Naive B cell (primary cell): ENCODE results near the gene FKBP1B. TPM values are rescaled to one million over a fixed set of nuclear protein-coding genes. Genes with fewer than 3 reads are reported as not detected.
"Not testable (repeated sequence)": the region's sequence is repeated elsewhere in the genome, so short reads cannot be mapped to it uniquely, and the experiment has no call there.

Experiments
- ATAC-seq, 2 donors: fragments of 150-1000 bp; cut with Tn5 transposase; 2 replicates each; pipeline ENCODE4 v1.10.0; 2021; ENCODE audit warnings: low read depth in 2 of 2, mild to moderate bottlenecking in 2 of 2, moderate library complexity in 2 of 2
- DNase-seq: peaks from one replicate; pipeline ENCODE4 v3.0.0; 2022
- H3K27ac Mint-ChIP-seq, 6 donors: one replicate each; pipeline ENCODE4 v1.8.0; 2020 to 2022; ENCODE audit warnings: mild to moderate bottlenecking in 6 of 6, mixed read lengths in 6 of 6, moderate library complexity in 5 of 6, inconsistent platforms in 2 of 6
- H3K27me3 Mint-ChIP-seq, 3 donors: one replicate each; pipeline ENCODE4 v1.8.0; 2021 to 2022; ENCODE audit warnings: mixed read lengths in 3 of 3, mild to moderate bottlenecking in 1 of 3
- H3K36me3 Mint-ChIP-seq, 2 donors: one replicate each; pipeline ENCODE4 v1.8.0; 2020 to 2022; ENCODE audit warnings: mixed read lengths in 2 of 2, inconsistent platforms in 1 of 2, mild to moderate bottlenecking in 1 of 2
- H3K4me1 Mint-ChIP-seq, 3 donors: one replicate each; pipeline ENCODE4 v1.8.0; 2020 to 2022; ENCODE audit warnings: mixed read lengths in 3 of 3, inconsistent platforms in 1 of 3, mild to moderate bottlenecking in 1 of 3, moderate library complexity in 1 of 3
- H3K4me3 Mint-ChIP-seq, 8 donors: one replicate each; pipeline ENCODE4 v1.8.0; 2020 to 2022; ENCODE audit warnings: mild to moderate bottlenecking in 8 of 8, mixed read lengths in 8 of 8, moderate library complexity in 8 of 8, inconsistent platforms in 2 of 8
- H3K9me3 Mint-ChIP-seq, 7 donors: one replicate each; pipeline ENCODE4 v1.8.0; 2020 to 2022; ENCODE audit warnings: mixed read lengths in 7 of 7, mild to moderate bottlenecking in 5 of 7, inconsistent platforms in 2 of 7, moderate library complexity in 1 of 7
- polyA plus RNA-seq, 6 donors: library from polyadenylated mRNA; unstranded; fragments of 300-500 nt; fragmentation: Illumina TruSeq; gene quantifications; one replicate each; pipeline ENCODE4 v1.2.3, GENCODE V29; 2021; ENCODE audit warnings: low read depth in 6 of 6

The FKBP1B gene
- polyA plus RNA-seq, 6 donors from 2014 or later: 1.4 to 2.4 (median 1.4) TPM; not detected in 1

DNA sequence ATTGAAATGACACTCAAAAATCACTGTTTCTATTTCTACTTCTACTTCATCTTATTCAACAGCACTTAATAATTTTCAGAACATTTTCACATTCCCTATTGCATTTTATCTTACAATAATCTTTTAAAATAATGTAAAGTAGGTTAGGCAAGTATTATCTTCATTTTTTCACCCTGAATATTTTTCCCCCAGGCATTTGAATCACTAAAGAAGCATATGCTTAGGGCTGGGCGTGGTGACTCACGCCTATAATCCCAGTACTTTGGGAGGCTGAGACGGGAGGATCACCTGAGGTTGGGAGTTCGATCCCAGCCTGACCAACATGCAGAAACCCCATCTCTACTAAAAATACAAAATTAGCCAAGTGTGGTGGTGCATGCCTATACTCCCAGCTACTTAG, 9.0 kb upstream of the FKBP1B start:
- H3K27me3 Mint-ChIP-seq: no peaks in the 10 kb centered on the region
- no peak overlapping the region for H3K4me3 Mint-ChIP-seq
- H3K27ac Mint-ChIP-seq: no peak overlapping the region
- H3K4me1 Mint-ChIP-seq: peaks cover 9 to 12% (median 11%) of the 10 kb centered on the region in 3 donors
- DNase-seq: no peak
- peaks cover 0 to 5% of the 10 kb centered on the region in 2 donors for H3K36me3 Mint-ChIP-seq
- no peak for ATAC-seq
- H3K9me3 Mint-ChIP-seq: no peaks in the 10 kb centered on the region

DNA sequence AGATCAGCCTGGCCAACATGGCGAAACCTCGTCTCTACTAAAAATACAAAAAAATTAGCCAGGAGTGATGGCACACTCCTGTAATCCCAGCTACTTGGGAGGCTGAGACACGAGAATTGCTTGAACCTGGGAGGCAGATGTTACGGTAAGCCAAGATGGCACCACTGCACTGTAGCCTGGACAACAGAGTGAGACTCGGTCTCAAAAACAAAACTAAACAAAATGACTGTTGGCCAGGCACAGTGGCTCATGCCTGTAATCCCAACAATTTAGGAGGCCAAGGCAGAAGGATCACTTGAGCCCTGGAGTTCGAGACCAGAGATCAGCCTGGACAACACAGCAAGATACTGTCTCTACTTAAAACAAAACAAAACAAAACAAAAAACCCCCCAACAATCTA, 6.4 kb upstream of the FKBP1B start:
- not testable (repeated sequence) for DNase-seq, ATAC-seq, H3K36me3 Mint-ChIP-seq, H3K4me3 Mint-ChIP-seq, H3K9me3 Mint-ChIP-seq, H3K27me3 Mint-ChIP-seq, H3K27ac Mint-ChIP-seq
- H3K4me1 Mint-ChIP-seq: peaks cover 11 to 26% (median 24%) of the 10 kb centered on the region in 3 donors

DNA sequence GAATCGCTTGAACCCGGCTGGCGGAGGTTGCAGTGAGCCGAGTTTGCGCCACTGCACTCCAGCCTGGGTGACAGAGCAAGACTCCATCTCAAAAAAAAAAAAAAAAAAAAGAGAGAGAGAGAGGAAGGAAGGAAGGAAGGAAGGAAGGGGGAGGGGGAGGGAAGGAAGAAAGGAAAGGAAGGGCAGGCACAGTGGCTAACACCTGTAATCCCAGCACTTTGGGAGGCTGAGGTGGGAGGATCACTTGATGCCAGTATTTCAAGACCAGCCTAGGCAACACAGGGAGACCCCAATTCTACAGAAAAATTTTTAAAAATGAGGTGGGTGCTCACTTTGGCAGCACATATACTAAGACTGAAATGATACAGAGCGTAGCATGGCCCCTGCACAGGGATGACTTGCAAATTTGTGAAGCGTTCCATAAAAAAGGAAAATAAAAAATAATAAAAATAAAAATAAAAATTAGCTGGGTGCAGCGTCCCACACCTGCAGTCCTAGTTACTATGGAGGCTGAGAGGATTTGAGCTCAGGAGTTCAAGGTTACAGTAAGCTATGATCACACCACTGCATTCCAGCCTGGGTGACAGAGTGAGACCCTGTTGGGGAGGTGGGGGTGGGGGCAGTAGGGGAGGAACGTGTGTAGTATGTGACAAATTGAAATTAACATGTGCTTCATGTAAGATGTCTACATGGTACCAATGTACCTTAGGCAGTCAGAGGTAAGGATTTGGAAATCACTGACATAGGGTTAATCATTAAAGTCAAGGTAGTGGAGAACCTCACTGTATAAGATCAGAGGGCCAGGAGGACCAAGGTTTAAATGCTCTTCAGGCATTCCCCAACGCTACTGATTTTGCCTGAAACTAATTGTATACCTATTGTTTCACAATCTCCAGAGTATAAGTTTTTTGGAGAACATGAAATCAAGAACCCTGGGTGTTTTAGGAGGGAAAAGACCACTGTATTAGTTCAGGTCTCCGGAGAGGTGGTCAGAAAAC, 3.7 kb upstream of the FKBP1B start:
- H3K9me3 Mint-ChIP-seq: no peaks in the 10 kb centered on the region
- no peak for ATAC-seq
- H3K27ac Mint-ChIP-seq: no peak overlapping the region
- H3K4me1 Mint-ChIP-seq: peaks cover 19 to 33% (median 24%) of the 10 kb centered on the region in 3 donors
- H3K4me3 Mint-ChIP-seq: peak overlapping the region in 6 of 8 donors; percentile 88 to 100 (median 96)
- H3K27me3 Mint-ChIP-seq: no peaks in the 10 kb centered on the region
- no peaks in the 10 kb centered on the region for H3K36me3 Mint-ChIP-seq
- no peak for DNase-seq

DNA sequence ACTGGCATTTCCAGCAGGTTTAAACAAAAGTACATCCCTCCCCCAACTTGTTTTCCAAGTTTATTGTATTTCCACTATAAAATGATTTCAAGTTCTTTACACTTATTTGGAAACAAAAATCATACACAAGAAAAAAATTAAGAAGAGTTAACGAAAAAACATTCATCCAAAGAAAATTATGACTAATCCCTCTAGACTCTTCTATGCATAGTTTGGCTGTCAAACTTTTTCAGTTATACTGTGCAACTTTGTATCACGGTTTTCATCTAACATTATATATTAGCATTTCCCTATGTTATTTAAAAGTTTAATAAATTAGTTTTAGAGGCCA, 3.0 kb upstream of the FKBP1B start:
- Mint-ChIP-seq H3K36me3 (no peaks in the 10 kb centered on the region), H3K4me1 (peaks cover 19 to 33% (median 24%) of the 10 kb centered on the region in 3 donors), H3K9me3 (no peaks in the 10 kb centered on the region), H3K4me3 (peak overlapping the region; percentile 88 to 100 (median 98)), H3K27ac (no peak overlapping the region), H3K27me3 (no peaks in the 10 kb centered on the region)
- DNase-seq: no peak
- no peak for ATAC-seq

DNA sequence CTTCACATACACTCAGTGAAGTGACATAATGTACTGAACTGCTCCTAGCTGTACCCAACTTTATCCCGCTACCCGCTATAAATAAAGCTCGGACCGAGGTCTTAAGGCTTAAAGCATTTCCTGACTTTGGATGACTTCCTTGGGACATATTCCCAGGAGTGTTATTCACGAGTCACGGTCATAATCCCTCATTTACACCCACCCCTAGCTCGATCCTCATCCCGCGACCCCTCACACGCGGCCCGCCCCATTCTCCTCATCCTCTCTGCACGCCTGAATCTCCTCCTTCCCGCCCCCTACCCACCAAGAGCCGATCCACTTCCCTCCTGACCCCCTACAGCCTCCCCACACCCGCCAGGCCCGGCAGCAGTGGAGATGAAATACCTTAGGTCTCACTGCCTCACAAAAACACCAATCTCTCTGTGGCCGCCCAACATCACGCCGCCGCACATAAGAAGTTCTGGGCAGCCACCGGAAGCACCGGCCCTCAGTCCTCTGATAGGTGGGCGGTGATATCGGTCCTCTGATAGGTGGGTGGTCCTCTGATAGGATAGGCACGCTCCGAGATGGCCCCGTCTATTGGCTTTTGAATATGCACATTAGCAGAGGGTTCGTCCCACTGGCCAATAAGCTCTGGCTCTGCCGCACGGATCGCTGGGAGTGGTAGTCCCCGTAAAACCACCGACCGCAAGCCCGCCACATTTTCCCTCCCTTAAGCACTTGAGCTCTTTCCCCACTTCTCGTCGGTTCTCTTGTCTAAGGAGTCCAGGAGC, 2.4 kb upstream of the FKBP1B start, which contains the start of gene WDCP:
Gene WDCP, minus strand, starts transcription at position 462 of the 773 bp plus-strand sequence. CDS start 7,897 bp downstream, outside the sequence.
- Mint-ChIP-seq H3K36me3 (no peaks in the 10 kb centered on the region), H3K27me3 (no peaks in the 10 kb centered on the region)

DNA sequence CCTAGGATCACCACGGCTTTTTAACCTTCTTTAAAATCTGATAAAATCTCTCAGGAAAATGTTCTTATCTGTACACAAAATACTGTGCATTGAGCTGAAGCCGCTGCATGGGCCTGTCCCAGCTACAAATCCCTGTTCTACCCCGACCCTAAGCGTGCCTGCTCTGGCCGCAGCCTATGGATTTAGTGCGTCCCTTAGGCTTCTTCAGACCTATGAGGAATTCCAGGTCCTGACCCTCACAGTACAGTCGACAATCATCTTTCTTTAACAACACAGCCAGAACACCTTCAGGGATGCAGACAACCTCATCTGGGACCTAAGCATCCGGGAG, 1.9 kb upstream of the FKBP1B start:
- H3K36me3 Mint-ChIP-seq: no peaks in the 10 kb centered on the region
- H3K27ac Mint-ChIP-seq: peak overlapping the region in 4 of 6 donors; percentile 13 to 98 (median 88)
- ATAC-seq (no peak), DNase-seq (no peak)
- H3K4me1 Mint-ChIP-seq: peaks cover 19 to 33% (median 24%) of the 10 kb centered on the region in 3 donors
- peak overlapping the region; percentile 88 to 100 (median 98) for H3K4me3 Mint-ChIP-seq
- no peaks in the 10 kb centered on the region for H3K9me3 Mint-ChIP-seq
- H3K27me3 Mint-ChIP-seq: no peaks in the 10 kb centered on the region

More for the DNA sequence above, 2.4 kb upstream of the FKBP1B start, which contains the start of gene WDCP:
- DNase-seq (peak; percentile 92), ATAC-seq (peak; percentile 99)
- H3K4me1 Mint-ChIP-seq: peaks cover 19 to 33% (median 24%) of the 10 kb centered on the region in 3 donors
- H3K4me3 Mint-ChIP-seq: peak within 1 kb of the TSS; percentile 88 to 100 (median 98)
- H3K27ac Mint-ChIP-seq: peak within 1 kb of the TSS; percentile 83 to 98 (median 92)
- H3K9me3 Mint-ChIP-seq: no peaks in the 10 kb centered on the region

DNA sequence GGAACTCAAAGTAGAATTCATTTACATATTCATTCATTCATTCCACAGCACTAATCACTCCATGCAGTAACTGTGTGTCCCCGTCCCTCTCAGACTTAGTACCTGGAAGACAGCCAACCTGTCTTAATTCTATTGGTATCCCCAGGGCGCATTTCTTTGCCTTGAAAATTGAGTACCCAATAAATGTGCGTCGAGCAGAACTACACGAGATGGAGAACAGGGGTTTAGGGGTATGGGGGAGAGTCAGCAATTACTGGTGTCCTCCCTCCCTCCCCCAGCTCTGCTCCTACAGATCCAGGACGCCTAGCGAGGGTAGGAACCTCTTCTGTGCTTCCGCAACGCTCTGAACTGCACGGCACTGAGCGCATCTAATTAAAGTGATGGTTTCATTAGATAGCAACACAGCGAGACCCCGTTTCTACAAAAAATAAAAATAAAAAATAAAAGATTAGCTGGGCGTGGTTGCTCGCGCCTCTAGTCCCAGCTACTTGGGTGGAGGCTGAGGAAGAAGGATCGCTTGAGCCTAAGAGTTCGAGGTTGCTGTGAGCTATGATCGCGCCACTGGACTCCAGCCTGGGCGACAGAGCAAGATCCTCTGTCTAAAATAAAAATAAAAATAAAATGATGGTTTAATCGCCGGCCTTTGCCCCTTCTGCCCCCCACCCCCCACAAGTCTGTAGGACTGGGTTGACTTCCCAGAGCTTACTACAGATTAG, 614 bp upstream of the FKBP1B start:
- H3K9me3 Mint-ChIP-seq: no peaks in the 10 kb centered on the region
- ATAC-seq (no peak), DNase-seq (no peak)
- no peaks in the 10 kb centered on the region for H3K36me3 Mint-ChIP-seq
- peaks cover 19 to 33% (median 24%) of the 10 kb centered on the region in 3 donors for H3K4me1 Mint-ChIP-seq
- H3K27me3 Mint-ChIP-seq: peaks cover 0 to 2% (median 0%) of the 10 kb centered on the region in 3 donors
- H3K4me3 Mint-ChIP-seq: peak overlapping the region in 3 of 8 donors; percentile 88 to 99 (median 92)
- peak overlapping the region in 2 of 6 donors; percentile 21 to 38 for H3K27ac Mint-ChIP-seq

DNA sequence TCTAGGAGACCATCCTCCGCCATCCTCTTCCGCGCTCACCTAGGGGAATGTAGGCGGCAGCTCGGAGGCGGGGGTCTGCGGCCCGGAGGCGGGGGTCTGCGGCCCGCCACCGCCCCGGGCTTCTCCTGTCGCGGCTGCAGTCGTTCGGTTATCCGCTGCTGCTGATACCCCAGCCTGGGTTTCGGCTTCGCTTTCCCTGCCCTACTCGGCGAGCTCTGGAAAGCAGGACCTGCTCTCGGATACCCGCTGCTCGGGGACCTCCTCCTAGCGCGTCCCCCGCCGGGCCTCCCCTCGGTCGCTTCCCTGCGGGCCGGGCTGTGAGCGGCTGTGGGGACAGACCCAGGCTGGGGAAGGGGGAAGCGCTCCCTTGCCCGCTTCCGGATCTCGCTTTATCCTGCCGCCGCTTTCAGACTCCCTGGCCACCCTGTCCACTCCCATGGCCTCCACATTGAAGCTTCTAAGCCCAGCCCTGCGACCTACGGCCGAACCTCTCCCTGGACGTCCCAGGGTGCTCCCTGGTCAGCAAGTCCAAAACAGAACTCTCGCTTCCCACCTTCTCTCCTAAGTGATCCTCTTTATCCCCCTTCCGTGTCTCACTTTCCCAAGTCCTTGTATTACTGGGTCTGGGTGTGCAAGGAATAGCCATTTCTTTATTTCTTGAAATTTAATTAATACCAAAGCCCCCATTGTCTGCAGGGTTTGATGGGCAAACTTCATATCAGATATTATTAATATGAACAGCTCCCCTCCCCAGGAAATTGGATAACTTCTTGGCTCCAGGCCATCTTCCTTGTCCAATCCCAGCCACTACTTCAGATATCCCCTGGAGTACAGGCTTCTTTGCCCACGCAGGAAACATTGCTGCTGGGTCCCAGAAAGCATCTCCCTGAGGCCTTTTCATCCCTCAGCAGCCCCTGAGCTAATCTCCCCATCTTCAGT, 769 bp downstream of the FKBP1B start:
- peaks cover 14 to 29% (median 18%) of the 10 kb centered on the region in 3 donors for H3K4me1 Mint-ChIP-seq
- peak overlapping the region in 1 of 8 donors; percentile 91 for H3K4me3 Mint-ChIP-seq
- peaks cover 0 to 7% (median 0%) of the 10 kb centered on the region in 3 donors for H3K27me3 Mint-ChIP-seq
- ATAC-seq (no peak), DNase-seq (no peak)
- no peaks in the 10 kb centered on the region for H3K36me3 Mint-ChIP-seq
- H3K9me3 Mint-ChIP-seq: no peaks in the 10 kb centered on the region
- no peak overlapping the region for H3K27ac Mint-ChIP-seq

DNA sequence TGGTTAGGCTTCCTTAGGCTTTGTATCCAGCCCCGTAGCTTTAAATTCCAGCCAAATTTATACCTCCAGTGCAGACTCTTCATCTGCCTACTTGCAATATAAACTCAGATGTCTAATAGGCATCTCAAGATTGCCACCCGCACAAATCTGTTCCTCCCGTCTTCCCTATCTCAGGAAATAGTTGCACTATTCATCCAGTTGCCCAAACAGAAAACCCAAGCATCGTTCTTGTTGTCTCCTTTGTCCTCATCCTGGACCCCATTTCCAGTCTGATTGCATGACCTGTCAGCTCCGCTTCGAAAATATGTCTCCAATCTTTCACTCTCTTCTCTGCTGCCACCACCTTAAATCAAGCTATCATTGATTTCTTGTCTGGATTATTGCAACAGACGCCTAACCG, 2.3 kb downstream of the FKBP1B start:
- H3K4me3 Mint-ChIP-seq: no peak overlapping the region
- H3K4me1 Mint-ChIP-seq: peaks cover 10 to 20% (median 14%) of the 10 kb centered on the region in 3 donors
- no peaks in the 10 kb centered on the region for H3K36me3 Mint-ChIP-seq
- peaks cover 0 to 2% (median 0%) of the 10 kb centered on the region in 7 donors for H3K9me3 Mint-ChIP-seq
- ATAC-seq (no peak), DNase-seq (no peak)
- H3K27ac Mint-ChIP-seq: no peak overlapping the region
- H3K27me3 Mint-ChIP-seq: peaks cover 0 to 7% (median 0%) of the 10 kb centered on the region in 3 donors

DNA sequence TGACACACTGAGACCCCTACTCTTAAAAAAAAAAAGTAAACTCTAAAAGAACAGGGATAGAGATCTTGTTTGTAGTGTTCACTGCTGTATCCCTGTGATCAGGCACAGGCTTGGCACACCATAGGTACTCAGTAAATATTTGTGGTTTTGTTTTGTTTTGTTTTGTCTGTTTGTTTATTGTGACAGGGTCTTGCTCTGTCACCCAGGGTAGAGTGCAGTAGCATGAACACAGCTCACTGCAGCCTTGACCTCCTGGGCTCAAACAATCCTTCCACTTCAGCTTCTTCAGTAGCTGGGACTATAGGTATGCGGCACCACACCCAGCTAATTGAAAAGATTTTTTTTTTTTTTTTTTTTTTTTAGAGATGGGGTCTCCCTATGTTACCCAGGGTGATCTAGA, 3.4 kb downstream of the FKBP1B start:
- Mint-ChIP-seq H3K36me3 (no peaks in the 10 kb centered on the region), H3K9me3 (peaks cover 0 to 2% (median 0%) of the 10 kb centered on the region in 7 donors), H3K27ac (no peak overlapping the region), H3K27me3 (peaks cover 0 to 7% (median 0%) of the 10 kb centered on the region in 3 donors), H3K4me1 (peaks cover 0 to 9% (median 8%) of the 10 kb centered on the region in 3 donors), H3K4me3 (no peak overlapping the region)
- DNase-seq (no peak), ATAC-seq (no peak)

DNA sequence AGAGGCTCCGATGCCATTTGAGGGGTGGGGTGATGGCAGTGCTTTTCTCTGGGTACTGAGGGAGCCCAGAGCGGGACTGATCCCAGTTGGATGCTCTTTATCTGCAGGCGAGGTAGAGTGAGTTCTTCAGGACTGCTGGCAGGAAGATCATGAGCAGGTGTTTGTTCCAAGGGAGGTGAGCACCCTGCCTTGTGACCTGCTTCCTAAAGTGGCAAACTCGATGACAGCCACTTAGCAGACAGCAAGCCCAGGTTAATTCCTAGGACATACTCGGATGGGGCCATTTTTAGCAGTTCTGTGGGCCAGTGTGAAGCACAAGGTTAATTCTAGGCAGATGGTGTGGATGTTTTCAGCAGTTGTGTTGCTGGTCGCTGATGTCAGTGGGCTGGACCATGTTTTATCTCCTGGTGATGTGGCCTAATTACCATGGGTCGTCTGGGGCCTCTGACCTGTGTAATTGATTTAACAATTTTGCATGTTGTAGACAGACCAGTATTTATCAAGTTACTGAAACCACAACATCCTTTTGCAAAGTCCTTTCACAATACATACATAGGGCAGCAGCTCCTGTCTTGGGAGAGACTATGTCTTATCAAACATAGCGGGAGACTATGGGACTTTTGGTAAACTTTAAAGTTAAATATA, 4.9 kb downstream of the FKBP1B start:
- peaks cover 0 to under 1% (median 0%) of the 10 kb centered on the region in 3 donors for H3K4me1 Mint-ChIP-seq
- no peaks in the 10 kb centered on the region for H3K36me3 Mint-ChIP-seq
- H3K27me3 Mint-ChIP-seq: peaks cover 0 to 7% (median 0%) of the 10 kb centered on the region in 3 donors
- H3K9me3 Mint-ChIP-seq: peaks cover 0 to 2% (median 0%) of the 10 kb centered on the region in 7 donors
- no peak overlapping the region for H3K27ac Mint-ChIP-seq
- no peak overlapping the region for H3K4me3 Mint-ChIP-seq
- no peak for DNase-seq
- ATAC-seq: no peak

DNA sequence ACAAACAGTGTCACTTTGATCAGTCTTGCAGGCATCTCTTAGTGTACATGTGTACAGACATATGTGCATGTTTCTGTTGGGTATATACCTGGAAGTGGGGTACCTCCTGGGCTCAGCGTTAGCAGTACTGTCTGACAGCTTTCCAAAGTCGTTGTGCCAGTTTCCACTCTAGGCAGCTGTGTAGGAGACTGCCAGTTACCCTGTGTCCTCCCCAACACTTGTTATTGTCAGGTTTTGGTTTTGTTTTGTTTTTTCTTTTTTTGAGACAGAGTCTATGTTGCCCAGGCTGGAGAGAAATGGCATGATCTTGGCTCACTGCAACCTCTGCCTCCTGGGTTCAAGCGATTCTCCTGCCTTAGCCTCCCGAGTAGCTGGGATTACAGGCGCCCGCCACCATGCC, 6.2 kb downstream of the FKBP1B start:
- DNase-seq: no peak
- H3K9me3 Mint-ChIP-seq: peaks cover 0 to 2% (median 0%) of the 10 kb centered on the region in 7 donors
- peaks cover 0 to 11% (median 0%) of the 10 kb centered on the region in 3 donors for H3K27me3 Mint-ChIP-seq
- no peak for ATAC-seq
- no peaks in the 10 kb centered on the region for H3K4me1 Mint-ChIP-seq
- H3K4me3 Mint-ChIP-seq: no peak overlapping the region
- H3K36me3 Mint-ChIP-seq: no peaks in the 10 kb centered on the region
- H3K27ac Mint-ChIP-seq: no peak overlapping the region
